OCI-LY1 (cell line): ENCODE measurements around the gene TTC16.

Experiments
- H2AFZ ChIP-seq: fragments of 200-600 bp; sonication (generic), shearing (Covaris generic); 2 replicates; pipeline ENCODE4 v1.6.0; 2014; ENCODE audit warnings: antibody characterized with exemption, mild to moderate bottlenecking, low read length
- H3F3A ChIP-seq: fragments of 200-600 bp; sonication (generic), shearing (Covaris generic); 2 replicates; pipeline ENCODE4 v1.6.0; 2014; ENCODE audit warnings: mild to moderate bottlenecking, antibody characterized with exemption, low read length, moderate library complexity; ENCODE audit not compliant: insufficient read depth
- H3K27ac ChIP-seq: fragments of 200-600 bp; sonication (generic); 2 replicates; pipeline ENCODE4 v1.5.1; 2014; ENCODE audit warnings: low read length, mixed run types, mild to moderate bottlenecking, low read depth; ENCODE audit not compliant: poor library complexity, severe bottlenecking
- H3K27me3 ChIP-seq: fragments of 200-600 bp; sonication (generic); 2 replicates; pipeline ENCODE4 v1.6.0; 2014; ENCODE audit warnings: antibody characterized with exemption, mild to moderate bottlenecking, low read length, moderate library complexity; ENCODE audit not compliant: insufficient read depth
- H3K36me3 ChIP-seq: fragments of 200-600 bp; sonication (generic); 2 replicates; pipeline ENCODE4 v1.6.1; 2014; ENCODE audit warnings: mild to moderate bottlenecking, antibody characterized with exemption, low read length, moderate library complexity, mixed read lengths; ENCODE audit not compliant: insufficient read depth
- H3K4me1 ChIP-seq: fragments of 200-600 bp; sonication (generic); 2 replicates; pipeline ENCODE4 v1.5.1; 2014; ENCODE audit warnings: mild to moderate bottlenecking, low read length, moderate library complexity; ENCODE audit not compliant: insufficient read depth, severe bottlenecking
- H3K4me2 ChIP-seq: fragments of 200-600 bp; sonication (generic), shearing (Covaris generic); 2 replicates; pipeline ENCODE4 v1.6.1; 2014; ENCODE audit warnings: low read length
- H3K4me3 ChIP-seq: fragments of 200-600 bp; sonication (generic); 2 replicates; pipeline ENCODE4 v1.5.1; 2014; ENCODE audit warnings: low read length, low read depth, mild to moderate bottlenecking, mixed read lengths; ENCODE audit not compliant: poor library complexity, severe bottlenecking
- H3K79me2 ChIP-seq: fragments of 200-600 bp; shearing (Covaris generic); 2 replicates; pipeline ENCODE4 v1.6.1; 2016; ENCODE audit warnings: mixed run types, low read length, mixed read lengths; ENCODE audit not compliant: insufficient read depth
- H3K9ac ChIP-seq: fragments of 200-600 bp; sonication (generic), shearing (Covaris generic); 2 replicates; pipeline ENCODE4 v1.6.1; 2014; ENCODE audit warnings: mild to moderate bottlenecking, low read length, mixed read lengths
- H3K9me2 ChIP-seq: fragments of 200-600 bp; sonication (generic), shearing (Covaris generic); 2 replicates; pipeline ENCODE4 v1.6.1; 2014; ENCODE audit warnings: low read depth, mild to moderate bottlenecking, low read length, mixed read lengths
- H3K9me3 ChIP-seq: fragments of 200-600 bp; shearing (Covaris generic); 2 replicates; pipeline ENCODE4 v1.6.1; 2014; ENCODE audit warnings: low read length, mixed read lengths
- H4K20me1 ChIP-seq: fragments of 200-600 bp; sonication (generic), shearing (Covaris generic); 2 replicates; pipeline ENCODE4 v1.6.0; 2016; ENCODE audit warnings: mild to moderate bottlenecking, low read length; ENCODE audit not compliant: insufficient read depth
- EZH2 ChIP-seq: fragments of 200-600 bp; sonication (generic), shearing (Covaris generic); IDR thresholded peaks from 2 replicates; pipeline ENCODE4 v1.8.0; 2017; ENCODE audit warnings: borderline replicate concordance, mixed run types, mild to moderate bottlenecking, antibody characterized with exemption, low read length, moderate library complexity, mixed read lengths
- TF ChIP-seq, protein P1 (sequence below): fragments of 200-600 bp; sonication (generic), shearing (Covaris generic); IDR thresholded peaks from 2 replicates; pipeline ENCODE4 v1.5.1; 2017; ENCODE audit warnings: mild to moderate bottlenecking, antibody characterized with exemption, low read length, moderate library complexity, mixed read lengths

Gene TTC16

DNA sequence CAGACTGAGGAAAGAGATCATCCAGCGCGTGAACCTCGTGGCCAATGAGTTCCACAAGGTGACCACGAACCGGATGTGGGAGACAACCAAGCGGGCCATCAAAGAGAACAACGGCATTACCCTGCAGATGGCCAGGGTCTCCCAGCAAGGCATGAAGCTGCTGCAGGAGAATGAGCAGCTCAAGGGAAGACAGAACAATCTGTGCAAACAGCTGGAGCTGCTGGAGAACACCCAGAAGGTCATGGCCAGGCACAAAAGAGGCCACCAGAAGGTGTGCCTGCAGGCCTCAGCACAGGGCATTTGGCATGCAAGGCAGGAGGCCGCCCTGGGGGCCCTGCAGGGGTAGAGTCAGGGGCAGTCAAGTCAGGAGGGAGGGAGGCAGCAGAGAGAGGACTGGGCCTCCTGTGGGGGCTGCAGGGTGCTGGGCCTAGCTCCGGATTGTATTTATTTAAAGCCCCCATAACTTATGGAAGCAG, 4.6 kb upstream of the TTC16 start:
- Histone ChIP-seq H3K9ac (no peak overlapping the region), H3K4me3 (no peak overlapping the region), H3F3A (no peaks in the 10 kb centered on the region), H3K27me3 (no peaks in the 10 kb centered on the region), H4K20me1 (no peaks in the 10 kb centered on the region), H3K9me3 (no peaks in the 10 kb centered on the region), H3K27ac (no peak overlapping the region), H3K79me2 (no peaks in the 10 kb centered on the region), H3K4me1 (peaks cover 4% of the 10 kb centered on the region), H2AFZ (no peak overlapping the region), H3K9me2 (no peaks in the 10 kb centered on the region), H3K36me3 (no peaks in the 10 kb centered on the region), H3K4me2 (no peak overlapping the region)
- TF ChIP-seq, protein P1, sequence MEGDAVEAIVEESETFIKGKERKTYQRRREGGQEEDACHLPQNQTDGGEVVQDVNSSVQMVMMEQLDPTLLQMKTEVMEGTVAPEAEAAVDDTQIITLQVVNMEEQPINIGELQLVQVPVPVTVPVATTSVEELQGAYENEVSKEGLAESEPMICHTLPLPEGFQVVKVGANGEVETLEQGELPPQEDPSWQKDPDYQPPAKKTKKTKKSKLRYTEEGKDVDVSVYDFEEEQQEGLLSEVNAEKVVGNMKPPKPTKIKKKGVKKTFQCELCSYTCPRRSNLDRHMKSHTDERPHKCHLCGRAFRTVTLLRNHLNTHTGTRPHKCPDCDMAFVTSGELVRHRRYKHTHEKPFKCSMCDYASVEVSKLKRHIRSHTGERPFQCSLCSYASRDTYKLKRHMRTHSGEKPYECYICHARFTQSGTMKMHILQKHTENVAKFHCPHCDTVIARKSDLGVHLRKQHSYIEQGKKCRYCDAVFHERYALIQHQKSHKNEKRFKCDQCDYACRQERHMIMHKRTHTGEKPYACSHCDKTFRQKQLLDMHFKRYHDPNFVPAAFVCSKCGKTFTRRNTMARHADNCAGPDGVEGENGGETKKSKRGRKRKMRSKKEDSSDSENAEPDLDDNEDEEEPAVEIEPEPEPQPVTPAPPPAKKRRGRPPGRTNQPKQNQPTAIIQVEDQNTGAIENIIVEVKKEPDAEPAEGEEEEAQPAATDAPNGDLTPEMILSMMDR = no peak
- TF ChIP-seq EZH2 = no peak

- Histone ChIP-seq H4K20me1 (no peaks in the 10 kb centered on the region), H3K4me3 (no peak overlapping the region), H3K4me1 (peaks cover 5% of the 10 kb centered on the region), H3K27ac (no peak overlapping the region), H3K9me2 (no peaks in the 10 kb centered on the region), H2AFZ (no peak overlapping the region), H3K79me2 (no peaks in the 10 kb centered on the region), H3K9me3 (no peaks in the 10 kb centered on the region), H3K36me3 (no peaks in the 10 kb centered on the region), H3K9ac (no peak overlapping the region), H3F3A (no peaks in the 10 kb centered on the region), H3K27me3 (no peaks in the 10 kb centered on the region), H3K4me2 (no peak overlapping the region)
- TF ChIP-seq, protein P1 = no peak
- no peak for TF ChIP-seq EZH2
These were observed 4.0 kb upstream of the TTC16 start for GRCh38 chr9:127711831-127712274.

GRCh38 chr9:127712371-127712770, 3.5 kb upstream of the TTC16 start:
- no peaks in the 10 kb centered on the region for H4K20me1 ChIP-seq
- H3K79me2 ChIP-seq = no peaks in the 10 kb centered on the region
- no peak overlapping the region for H3K4me3 ChIP-seq
- no peak overlapping the region for H3K9ac ChIP-seq
- peaks cover 5% of the 10 kb centered on the region for H3K4me1 ChIP-seq
- H3K27me3 ChIP-seq = no peaks in the 10 kb centered on the region
- no peaks in the 10 kb centered on the region for H3K36me3 ChIP-seq
- H3F3A ChIP-seq = no peaks in the 10 kb centered on the region
- no peaks in the 10 kb centered on the region for H3K9me2 ChIP-seq
- H2AFZ ChIP-seq = no peak overlapping the region
- no peak overlapping the region for H3K27ac ChIP-seq
- H3K9me3 ChIP-seq = no peaks in the 10 kb centered on the region
- H3K4me2 ChIP-seq = no peak overlapping the region
- TF ChIP-seq EZH2 = no peak
- TF ChIP-seq, protein P1 = no peak
